Neural cell (in vitro differentiated cells): ENCODE results near the gene COLGALT1. TPM values are rescaled to one million over a fixed set of nuclear protein-coding genes. Genes with fewer than 3 reads are reported as not detected.

ENCODE experiments used
- H2AFZ ChIP-seq: fragments of 200-600, 300-800 bp; sonication (generic), shearing (Covaris generic); 2 replicates; pipeline ENCODE4 v1.6.0; 2014; ENCODE audit warnings: low read depth, mild to moderate bottlenecking, antibody characterized with exemption, low read length, moderate library complexity
- H3F3A ChIP-seq: fragments of 200-600 bp; shearing (Covaris generic); 2 replicates; pipeline ENCODE4 v1.6.1; 2016; ENCODE audit warnings: mild to moderate bottlenecking, moderate library complexity, mixed read lengths, antibody characterized with exemption, low read length; ENCODE audit not compliant: insufficient read depth, poor library complexity, severe bottlenecking
- H3K27ac ChIP-seq: fragments of 200-600, 300-800 bp; sonication (generic), shearing (Covaris generic); 2 replicates; pipeline ENCODE4 v1.5.1; 2014; ENCODE audit warnings: mild to moderate bottlenecking, low read length, moderate library complexity
- H3K27me3 ChIP-seq: fragments of 300-800, 200-600 bp; sonication (generic), shearing (Covaris generic); 2 replicates; pipeline ENCODE4 v1.6.0; 2014; ENCODE audit warnings: mild to moderate bottlenecking, low read depth, low read length, moderate library complexity; ENCODE audit not compliant: insufficient read depth
- H3K36me3 ChIP-seq: fragments of 300-800, 200-600 bp; sonication (generic), shearing (Covaris generic); 2 replicates; pipeline ENCODE4 v1.5.1; 2014; ENCODE audit warnings: mild to moderate bottlenecking, antibody characterized with exemption, low read length, moderate library complexity; ENCODE audit not compliant: insufficient read depth
- H3K4me2 ChIP-seq: fragments of 300-800, 200-600 bp; sonication (generic), shearing (Covaris generic); 2 replicates; pipeline ENCODE4 v1.6.0; 2014; ENCODE audit warnings: mild to moderate bottlenecking, low read length
- H3K4me3 ChIP-seq: fragments of 300-800, 200-600 bp; sonication (generic), shearing (Covaris generic); 2 replicates; pipeline ENCODE4 v1.5.1; 2014; ENCODE audit warnings: mild to moderate bottlenecking, low read length, moderate library complexity
- H3K79me2 ChIP-seq: fragments of 200-600 bp; shearing (Covaris generic); replicated peaks from 2 replicates; pipeline ENCODE4 v1.6.0; 2014; ENCODE audit warnings: mild to moderate bottlenecking, low read length, moderate library complexity; ENCODE audit not compliant: insufficient read depth
- H3K9ac ChIP-seq: fragments of 300-800, 200-600 bp; sonication (generic), shearing (Covaris generic); 2 replicates; pipeline ENCODE4 v1.6.1; 2016; ENCODE audit warnings: mild to moderate bottlenecking, low read length, mixed read lengths
- H3K9me2 ChIP-seq: fragments of 200-600 bp; shearing (Covaris generic); 2 replicates; pipeline ENCODE4 v1.6.1; 2016; ENCODE audit warnings: mild to moderate bottlenecking, low read length, mixed read lengths; ENCODE audit not compliant: insufficient read depth
- H3K9me3 ChIP-seq: fragments of 200-600, 300-800 bp; sonication (generic), shearing (Covaris generic); 2 replicates; pipeline ENCODE4 v1.6.1; 2016; ENCODE audit warnings: mild to moderate bottlenecking, mixed run types, low read length, moderate library complexity, mixed read lengths
- H4K20me1 ChIP-seq: fragments of 200-600 bp; shearing (Covaris generic); 2 replicates; pipeline ENCODE4 v1.6.1; 2016; ENCODE audit warnings: mild to moderate bottlenecking, mixed run types; ENCODE audit not compliant: insufficient read depth
- CTCF ChIP-seq: fragments of 450-650 bp; IDR thresholded peaks from 2 replicates; pipeline ENCODE4 v1.5.1; 2014; ENCODE audit warnings: antibody characterized with exemption, mild to moderate bottlenecking, moderate library complexity; ENCODE audit not compliant: poor library complexity, severe bottlenecking
- EP300 ChIP-seq: fragments of 450-650 bp; conservative IDR thresholded peaks from 2 replicates; pipeline ENCODE4 v1.6.1; 2014; ENCODE audit warnings: antibody characterized with exemption, mild to moderate bottlenecking, moderate library complexity; ENCODE audit not compliant: poor library complexity, severe bottlenecking
- EZH2 ChIP-seq: fragments of 200-600, 300-800 bp; shearing (Covaris generic), sonication (generic); IDR thresholded peaks from 2 replicates; pipeline ENCODE4 v1.6.1; 2014; ENCODE audit warnings: antibody characterized with exemption, low read length, borderline replicate concordance, mild to moderate bottlenecking; ENCODE audit not compliant: insufficient read depth, poor library complexity, severe bottlenecking
- MXI1 ChIP-seq: fragments of 450-650 bp; conservative IDR thresholded peaks from 2 replicates; pipeline ENCODE4 v1.6.1; 2014; ENCODE audit warnings: antibody characterized with exemption, mild to moderate bottlenecking; ENCODE audit not compliant: poor library complexity, severe bottlenecking
- POLR2AphosphoS5 ChIP-seq: IDR thresholded peaks from 2 replicates; pipeline ENCODE4 v1.6.1; 2012
- RAD21 ChIP-seq: fragments of 450-650 bp; conservative IDR thresholded peaks from 2 replicates; pipeline ENCODE4 v1.6.1; 2014; ENCODE audit warnings: antibody characterized with exemption, mild to moderate bottlenecking, moderate library complexity
- SMC3 ChIP-seq: fragments of 450-650 bp; conservative IDR thresholded peaks from 2 replicates; pipeline ENCODE4 v1.6.1; 2014; ENCODE audit warnings: antibody characterized with exemption, mild to moderate bottlenecking, moderate library complexity; ENCODE audit not compliant: poor library complexity
- TAF1 ChIP-seq: IDR thresholded peaks from 2 replicates; pipeline ENCODE4 v1.6.1; 2012; ENCODE audit warnings: low read depth
- polyA plus RNA-seq: library from polyadenylated mRNA; depleted of rRNA; stranded (reverse); fragments of >200 nt; gene quantifications from 2 replicates; pipeline ENCODE4 v1.2.3, GENCODE V29; 2014
- TF ChIP-seq, protein P1 (sequence below): IDR thresholded peaks from 2 replicates; pipeline ENCODE4 v1.6.1; 2012; ENCODE audit warnings: borderline replicate concordance

COLGALT1 gene
- polyA plus RNA-seq, 1 donor from 2014 or later: 18.8 TPM

DNA sequence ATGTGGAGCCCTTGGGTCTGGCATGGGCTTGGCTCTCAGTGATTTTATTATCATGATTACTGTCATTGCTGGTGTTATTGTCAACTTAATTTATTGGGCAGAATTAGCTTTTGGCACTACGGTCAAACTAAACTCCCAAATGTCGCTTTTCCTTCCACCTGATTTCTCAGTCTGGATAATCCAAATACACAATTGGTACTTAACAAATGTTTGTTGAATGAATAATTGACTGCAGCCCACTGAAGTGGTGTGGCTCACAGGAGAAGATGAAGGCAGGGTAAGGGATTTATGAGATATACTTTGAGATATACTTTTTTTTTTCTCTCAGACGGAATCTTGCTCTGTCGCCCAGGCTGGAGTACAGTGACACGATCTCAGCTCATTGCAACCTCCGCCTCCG is 1.5 kb downstream of the COLGALT1 start:
- Histone ChIP-seq H3K4me2 (no peak overlapping the region), H3K27ac (no peak overlapping the region), H3K79me2 (no peaks in the 10 kb centered on the region), H3K9ac (no peak overlapping the region), H2AFZ (no peak overlapping the region), H3K4me3 (peak overlapping the region; percentile 99), H3K9me3 (no peaks in the 10 kb centered on the region), H3K27me3 (no peaks in the 10 kb centered on the region), H3F3A (no peaks in the 10 kb centered on the region), H3K9me2 (no peaks in the 10 kb centered on the region), H3K36me3 (no peaks in the 10 kb centered on the region), H4K20me1 (no peaks in the 10 kb centered on the region)
- TF ChIP-seq RAD21: no peak
- no peak for TF ChIP-seq SMC3
- no peak for TF ChIP-seq EP300
- no peak for TF ChIP-seq TAF1
- TF ChIP-seq EZH2: no peak
- TF ChIP-seq MXI1: no peak
- no peak for TF ChIP-seq CTCF
- no peak for TF ChIP-seq POLR2AphosphoS5
- TF ChIP-seq, protein P1, sequence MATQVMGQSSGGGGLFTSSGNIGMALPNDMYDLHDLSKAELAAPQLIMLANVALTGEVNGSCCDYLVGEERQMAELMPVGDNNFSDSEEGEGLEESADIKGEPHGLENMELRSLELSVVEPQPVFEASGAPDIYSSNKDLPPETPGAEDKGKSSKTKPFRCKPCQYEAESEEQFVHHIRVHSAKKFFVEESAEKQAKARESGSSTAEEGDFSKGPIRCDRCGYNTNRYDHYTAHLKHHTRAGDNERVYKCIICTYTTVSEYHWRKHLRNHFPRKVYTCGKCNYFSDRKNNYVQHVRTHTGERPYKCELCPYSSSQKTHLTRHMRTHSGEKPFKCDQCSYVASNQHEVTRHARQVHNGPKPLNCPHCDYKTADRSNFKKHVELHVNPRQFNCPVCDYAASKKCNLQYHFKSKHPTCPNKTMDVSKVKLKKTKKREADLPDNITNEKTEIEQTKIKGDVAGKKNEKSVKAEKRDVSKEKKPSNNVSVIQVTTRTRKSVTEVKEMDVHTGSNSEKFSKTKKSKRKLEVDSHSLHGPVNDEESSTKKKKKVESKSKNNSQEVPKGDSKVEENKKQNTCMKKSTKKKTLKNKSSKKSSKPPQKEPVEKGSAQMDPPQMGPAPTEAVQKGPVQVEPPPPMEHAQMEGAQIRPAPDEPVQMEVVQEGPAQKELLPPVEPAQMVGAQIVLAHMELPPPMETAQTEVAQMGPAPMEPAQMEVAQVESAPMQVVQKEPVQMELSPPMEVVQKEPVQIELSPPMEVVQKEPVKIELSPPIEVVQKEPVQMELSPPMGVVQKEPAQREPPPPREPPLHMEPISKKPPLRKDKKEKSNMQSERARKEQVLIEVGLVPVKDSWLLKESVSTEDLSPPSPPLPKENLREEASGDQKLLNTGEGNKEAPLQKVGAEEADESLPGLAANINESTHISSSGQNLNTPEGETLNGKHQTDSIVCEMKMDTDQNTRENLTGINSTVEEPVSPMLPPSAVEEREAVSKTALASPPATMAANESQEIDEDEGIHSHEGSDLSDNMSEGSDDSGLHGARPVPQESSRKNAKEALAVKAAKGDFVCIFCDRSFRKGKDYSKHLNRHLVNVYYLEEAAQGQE: no peak

DNA sequence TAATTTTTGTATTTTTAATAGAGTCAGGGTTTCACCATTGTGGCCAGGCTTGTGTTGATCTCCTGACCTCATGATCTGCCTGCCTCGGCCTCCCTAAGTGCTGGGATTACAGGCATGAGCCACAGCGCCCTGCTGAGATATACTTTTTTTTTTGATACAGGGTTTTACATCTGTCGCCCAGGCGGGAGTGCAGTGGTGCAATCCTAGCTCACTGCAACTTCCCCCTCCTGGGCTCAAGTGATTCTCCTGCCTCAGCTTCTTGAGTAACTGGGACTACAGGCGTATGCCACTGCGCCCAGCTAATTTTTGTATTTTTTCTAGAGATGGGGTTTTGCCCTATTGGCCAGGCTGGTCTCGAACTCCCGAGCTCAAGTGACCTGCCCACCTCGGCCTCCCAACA is 2.0 kb downstream of the COLGALT1 start:
- no peaks in the 10 kb centered on the region for H3F3A ChIP-seq
- no peak overlapping the region for H3K27ac ChIP-seq
- no peak overlapping the region for H2AFZ ChIP-seq
- H3K9me2 ChIP-seq: no peaks in the 10 kb centered on the region
- H3K36me3 ChIP-seq: no peaks in the 10 kb centered on the region
- no peaks in the 10 kb centered on the region for H3K9me3 ChIP-seq
- no peaks in the 10 kb centered on the region for H3K79me2 ChIP-seq
- no peak overlapping the region for H3K4me3 ChIP-seq
- H3K9ac ChIP-seq: no peak overlapping the region
- no peaks in the 10 kb centered on the region for H4K20me1 ChIP-seq
- TF ChIP-seq EP300: no peak
- TF ChIP-seq CTCF: no peak
- TF ChIP-seq MXI1: no peak
- no peaks in the 10 kb centered on the region for H3K27me3 ChIP-seq
- H3K4me2 ChIP-seq: no peak overlapping the region
